ENCODE data around the gene PARVG.
A peak's percentile ranks its signal among the peaks of the same experiment; 100 is the strongest.

The PARVG gene

GRCh38 chr22:44157916-44158618 lies 22.7 kb upstream of the PARVG start:
- no peak for DNase-seq

GRCh38 chr22:44158816-44159215 lies 21.9 kb upstream of the PARVG start:
- DNase-seq: no peak

GRCh38 chr22:44159221-44159620 lies 21.5 kb upstream of the PARVG start:
- DNase-seq: peak; percentile 27

- peak; percentile 20 for DNase-seq
Observed at GRCh38 chr22:44159811-44160210, 20.9 kb upstream of the PARVG start.

- DNase-seq: no peak
Observed at GRCh38 chr22:44160421-44160820, 20.3 kb upstream of the PARVG start.

- no peak for DNase-seq
Observed at GRCh38 chr22:44161673-44162072, 19.1 kb upstream of the PARVG start.

- no peak for DNase-seq
Observed at GRCh38 chr22:44162960-44163359, 17.8 kb upstream of the PARVG start.

GRCh38 chr22:44163536-44163935 lies 17.2 kb upstream of the PARVG start:
- no peak for DNase-seq

- DNase-seq: no peak
Observed at GRCh38 chr22:44164031-44164430, 16.7 kb upstream of the PARVG start.

GRCh38 chr22:44165286-44165874 lies 15.3 kb upstream of the PARVG start:
- no peak for DNase-seq

- peak; percentile 62 for DNase-seq
Observed at GRCh38 chr22:44166498-44167276, 14.0 kb upstream of the PARVG start.

GRCh38 chr22:44167501-44167900 lies 13.2 kb upstream of the PARVG start:
- DNase-seq: no peak

GRCh38 chr22:44168206-44168605 lies 12.5 kb upstream of the PARVG start:
- no peak for DNase-seq

- no peak for DNase-seq
Observed at GRCh38 chr22:44170470-44170869, 10.3 kb upstream of the PARVG start.

- no peak for DNase-seq
Observed at GRCh38 chr22:44171561-44171960, 9.2 kb upstream of the PARVG start.

GRCh38 chr22:44172370-44173108 lies 8.2 kb upstream of the PARVG start:
- no peak for DNase-seq

- no peak for DNase-seq
Observed at GRCh38 chr22:44173154-44173553, 7.6 kb upstream of the PARVG start.

GRCh38 chr22:44175676-44176075 lies 5.0 kb upstream of the PARVG start:
- no peak for DNase-seq

GRCh38 chr22:44179196-44179988 lies 1.3 kb upstream of the PARVG start:
- DNase-seq: peak; percentile 35

- DNase-seq: no peak
Observed at GRCh38 chr22:44179989-44180705, 578 bp upstream of the PARVG start.

- DNase-seq: peak; percentile 6
Observed at GRCh38 chr22:44181033-44181911, 547 bp downstream of the PARVG start.

All from fibroblast of upper back skin (primary cell).